NB4 (cell line): ENCODE data around the gene CDC42BPA.

Experiments used
- CTCF ChIP-seq: IDR thresholded peaks from one replicate; pipeline ENCODE4 v1.5.1; 2012; ENCODE audit warnings: low read depth, low read length
- MAX ChIP-seq: IDR thresholded peaks from 2 replicates; pipeline ENCODE4 v1.6.1; 2011; ENCODE audit warnings: low read depth, low read length
- MYC ChIP-seq: IDR thresholded peaks from 2 replicates; pipeline ENCODE4 v1.6.1; 2011; ENCODE audit warnings: low read depth, low read length
- POLR2A ChIP-seq: IDR thresholded peaks from 2 replicates; pipeline ENCODE4 v1.6.1; 2011; ENCODE audit warnings: mild to moderate bottlenecking; ENCODE audit not compliant: insufficient read length; ENCODE audit errors: extremely low read depth

GRCh38 chr1:227323171-227323966, 5.1 kb upstream of the CDC42BPA start:
- no peak for TF ChIP-seq CTCF
- no peak for TF ChIP-seq POLR2A
- no peak for TF ChIP-seq MYC
- no peak for TF ChIP-seq MAX
